Hepatocyte (in vitro differentiated cells): ENCODE measurements around the gene AKAP6.

ENCODE experiments used
- CTCF ChIP-seq: fragments of 200-600 bp; sonication (generic); IDR thresholded peaks from 2 replicates; pipeline ENCODE4 v1.5.1; 2016; ENCODE audit warnings: antibody characterized with exemption, mild to moderate bottlenecking; ENCODE audit not compliant: poor library complexity
- EZH2 ChIP-seq: fragments of 200-600 bp; sonication (generic); IDR thresholded peaks from 2 replicates; pipeline ENCODE4 v1.6.1; 2016; ENCODE audit warnings: antibody characterized with exemption, mild to moderate bottlenecking, borderline replicate concordance
- EZH2phosphoT487 ChIP-seq: fragments of 200-600 bp; sonication (generic); IDR thresholded peaks from one replicate; pipeline ENCODE4 v1.6.1; 2018; ENCODE audit warnings: antibody characterized with exemption, mild to moderate bottlenecking, low read depth, moderate library complexity; ENCODE audit not compliant: unreplicated experiment, severe bottlenecking

- no peak for TF ChIP-seq CTCF
- no peak for TF ChIP-seq EZH2
- TF ChIP-seq EZH2phosphoT487 = no peak
Observed at GRCh38 chr14:32559590-32559989, 230.5 kb downstream of the AKAP6 start.
